Effector CD8-positive, alpha-beta T cell (primary cell): ENCODE results near the gene TUNAR.

ENCODE experiments used
- DNase-seq: peaks from one replicate; lab custom pipeline; 2025; lab: John Stamatoyannopoulos, UW
- total RNA-seq, 4 experiments: gene quantifications; one replicate each; lab custom pipeline; 2026; lab: John Stamatoyannopoulos, UW

Gene TUNAR
- total RNA-seq, result 0 reads per million in 4 experiments

DNA sequence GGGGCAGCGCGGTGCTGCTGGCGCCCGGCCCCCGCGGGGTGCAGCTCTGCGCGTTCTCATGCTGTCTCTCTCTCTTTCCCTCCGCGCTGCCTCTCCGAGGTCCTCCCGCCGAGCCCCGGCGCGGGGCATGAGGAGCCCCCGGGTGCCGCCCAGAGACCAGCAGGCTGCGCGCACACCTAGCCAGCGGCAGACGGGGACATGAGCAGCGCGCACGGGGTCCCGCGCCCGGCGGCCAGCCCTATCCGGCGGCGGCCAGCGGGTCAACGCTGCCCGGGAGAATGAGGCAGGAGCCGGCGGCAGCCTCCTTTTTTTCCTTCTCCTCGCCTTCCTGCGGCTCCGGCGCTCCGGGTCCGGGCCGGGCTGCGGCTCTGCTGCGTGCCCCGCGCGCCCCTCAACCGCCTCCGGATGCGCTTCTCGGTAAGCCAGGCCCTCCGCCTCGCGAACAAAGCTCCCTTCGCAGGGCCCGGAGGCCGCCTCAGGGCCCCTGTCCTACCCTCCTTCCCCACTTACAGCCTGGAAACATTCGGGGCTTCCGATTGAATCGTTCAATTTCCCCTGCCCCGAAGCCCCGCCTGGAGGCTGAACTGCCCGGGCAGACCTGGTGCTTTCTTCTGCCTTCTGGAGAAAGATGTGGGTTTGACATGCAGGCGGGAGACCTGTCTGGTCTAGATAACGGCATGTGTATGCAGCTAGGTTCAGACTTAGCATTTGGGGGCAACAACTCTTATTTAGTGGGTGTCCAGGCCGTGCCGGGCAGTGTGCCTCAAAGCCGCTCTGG, at the start of gene TUNAR:
TUNAR (plus strand) TSS at position 72 of the 778 bp plus-strand sequence.
- DNase-seq, result no peak

DNA sequence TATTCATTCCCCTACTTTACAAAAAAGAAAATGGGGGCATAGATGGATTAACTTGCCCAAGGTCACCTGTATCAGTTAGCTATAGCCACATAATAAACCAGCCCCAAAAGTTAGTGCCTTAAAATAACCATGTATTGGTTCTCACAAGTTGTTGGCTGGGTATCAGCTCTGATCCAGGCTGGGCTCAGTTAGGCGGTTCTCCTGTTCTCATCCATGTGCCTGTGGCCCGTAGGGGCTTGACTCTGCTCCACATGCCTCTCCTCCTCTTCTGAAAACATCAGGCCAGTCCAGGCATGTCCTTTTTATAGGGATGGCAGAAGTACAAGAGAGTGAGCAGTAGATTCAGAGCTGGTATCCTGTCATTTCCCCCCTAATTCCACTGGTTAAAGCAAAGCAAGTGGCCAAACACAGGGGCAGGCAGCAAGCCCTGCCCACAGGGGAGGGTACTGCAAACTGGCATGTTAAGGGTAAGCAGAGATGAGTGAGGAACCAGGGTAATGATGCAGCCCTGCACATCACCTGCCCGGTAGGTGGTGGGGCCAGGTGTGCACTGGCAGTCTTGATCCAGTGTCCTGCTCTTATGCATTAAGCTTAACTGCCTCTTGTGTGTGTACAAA, 47.9 kb upstream of the TUNAR start:
- DNase-seq, result no peak

DNA sequence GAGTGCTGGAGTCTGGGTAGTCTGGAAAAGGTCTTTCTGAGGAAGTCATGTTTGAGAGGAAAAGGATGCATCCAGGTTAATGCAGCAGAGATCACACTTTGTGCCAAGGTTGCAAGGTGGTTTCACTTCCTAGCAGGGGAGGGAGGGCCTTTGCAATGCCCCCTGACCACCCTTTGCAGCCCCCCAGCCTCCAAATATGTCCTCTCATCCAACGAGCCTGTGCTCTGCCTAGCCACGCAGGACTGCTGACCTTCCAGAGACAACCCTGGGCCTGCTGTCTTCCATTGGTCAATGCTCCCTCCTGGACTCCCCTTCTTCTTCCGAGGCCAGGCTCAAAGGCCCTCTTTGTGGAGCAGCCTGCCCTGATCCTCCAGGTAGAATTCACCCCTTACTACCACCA, 47.3 kb upstream of the TUNAR start:
- DNase-seq, result no peak

GRCh38 chr14:95830386-95830785, 46.2 kb upstream of the TUNAR start:
- no peak for DNase-seq

GRCh38 chr14:95831041-95831440, 45.6 kb upstream of the TUNAR start:
- no peak for DNase-seq

GRCh38 chr14:95831468-95831867, 45.2 kb upstream of the TUNAR start:
- DNase-seq, result no peak

DNA sequence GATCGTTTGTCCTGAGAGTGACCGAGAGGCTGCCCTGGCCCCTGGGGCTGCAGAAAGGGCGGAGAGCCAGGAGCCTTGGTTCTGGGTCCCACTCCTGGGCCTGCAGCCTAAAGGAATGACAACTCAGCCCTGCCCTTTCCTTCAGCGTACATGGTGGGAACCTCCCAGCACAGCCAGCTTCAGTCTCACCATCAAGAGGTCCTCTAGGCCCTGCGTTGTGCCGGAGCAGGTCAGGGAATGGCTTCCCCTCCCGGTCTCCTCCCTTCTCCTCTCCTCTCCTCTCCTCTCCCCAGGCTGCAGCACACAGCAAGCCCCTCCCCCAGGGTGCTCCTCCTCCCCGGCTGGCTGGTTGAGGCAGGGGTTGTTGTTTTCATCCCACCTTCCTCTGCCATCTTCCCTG, 44.6 kb upstream of the TUNAR start:
- DNase-seq, result no peak

DNA sequence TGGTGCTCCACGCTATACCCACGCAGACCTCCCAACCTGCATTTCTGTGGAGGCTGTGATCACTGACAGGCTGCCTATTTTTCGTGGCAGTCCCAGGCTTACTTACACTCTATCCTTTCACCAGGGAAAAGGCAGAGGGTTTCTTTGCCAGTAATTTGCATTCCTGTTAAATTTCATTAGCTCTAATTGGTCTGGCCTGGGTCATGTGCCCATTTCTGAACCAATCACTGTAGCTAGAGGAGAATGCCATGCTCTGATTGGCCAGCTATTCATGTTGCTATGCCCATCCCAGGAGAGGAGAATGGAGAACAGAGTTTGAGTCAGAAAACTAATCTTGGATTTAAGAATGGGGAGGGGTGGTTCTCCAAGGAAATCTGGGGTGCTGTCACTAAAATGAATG, 43.2 kb upstream of the TUNAR start:
- DNase-seq, result no peak

GRCh38 chr14:95834496-95834895, 42.1 kb upstream of the TUNAR start:
- no peak for DNase-seq

DNA sequence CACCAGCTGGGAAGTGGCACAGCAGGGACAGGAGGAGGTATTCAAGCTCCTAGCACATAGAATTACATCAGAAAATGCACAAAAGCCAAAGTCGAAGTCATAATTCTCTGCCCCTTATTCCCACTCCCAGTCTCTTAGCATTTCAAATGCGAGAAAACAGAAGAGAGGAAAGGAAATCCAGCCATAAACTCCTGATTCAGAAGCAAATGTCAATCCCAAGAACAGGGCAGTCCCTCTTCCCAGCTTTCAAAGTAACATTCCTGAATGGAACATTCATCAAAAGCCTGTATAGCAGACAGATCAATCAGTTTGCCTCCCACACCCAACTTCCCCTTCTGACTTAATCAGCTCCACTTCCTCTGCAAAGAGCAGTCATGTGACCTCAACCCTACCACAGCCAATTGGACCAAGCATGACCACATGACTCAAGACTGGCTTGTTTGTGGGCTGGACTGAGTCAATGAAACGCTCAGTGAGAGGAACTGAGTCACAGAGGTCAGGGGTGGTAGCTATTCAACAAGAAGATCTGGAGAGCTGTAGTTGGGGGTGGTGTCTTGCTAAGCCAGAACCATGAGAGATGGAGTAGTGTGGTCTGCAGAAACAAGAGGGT, 41.4 kb upstream of the TUNAR start:
- no peak for DNase-seq

DNA sequence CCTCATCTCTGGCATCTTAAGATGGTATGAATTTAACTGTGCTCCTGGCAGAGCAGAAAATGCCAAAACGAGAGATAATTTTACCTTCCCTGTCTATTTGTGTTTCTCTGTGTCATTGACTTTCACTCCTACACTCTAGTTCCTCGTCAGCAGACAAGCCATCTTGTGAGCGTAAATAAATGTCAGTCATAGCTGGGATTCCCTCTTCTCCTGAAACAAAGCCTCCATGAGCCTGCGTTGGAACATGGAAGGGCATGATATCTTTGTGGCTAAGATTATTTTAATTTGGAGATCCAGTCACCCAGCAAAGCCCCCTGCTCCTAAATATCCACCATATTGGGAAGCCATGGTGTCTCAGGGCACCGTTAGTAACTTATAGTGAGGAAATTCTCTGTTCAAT, 37.8 kb upstream of the TUNAR start:
- no peak for DNase-seq

- DNase-seq, result no peak
Observed at GRCh38 chr14:95840094-95840700, 36.4 kb upstream of the TUNAR start.

DNA sequence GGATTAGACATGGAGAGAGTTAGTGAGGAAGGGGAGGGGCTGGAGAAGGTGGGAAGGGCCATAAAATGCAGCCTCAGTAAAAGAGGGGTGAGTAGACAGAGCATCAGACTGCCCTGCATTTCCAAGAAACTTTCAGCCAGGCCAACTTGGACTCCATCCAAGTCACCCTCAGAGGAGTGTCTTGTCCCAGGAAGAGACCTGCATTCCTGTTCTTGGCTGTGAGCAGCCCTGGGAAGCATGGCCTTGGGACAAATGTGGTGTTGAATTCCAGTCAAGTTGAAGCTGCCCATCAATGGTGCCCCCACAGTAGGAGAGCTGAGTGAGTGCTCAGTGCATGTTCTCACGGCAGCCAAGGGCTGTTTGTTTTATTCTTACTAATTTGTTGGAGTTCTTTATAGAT, 35.0 kb upstream of the TUNAR start:
- DNase-seq, result no peak

GRCh38 chr14:95849761-95850160, 26.9 kb upstream of the TUNAR start:
- DNase-seq, result no peak

DNA sequence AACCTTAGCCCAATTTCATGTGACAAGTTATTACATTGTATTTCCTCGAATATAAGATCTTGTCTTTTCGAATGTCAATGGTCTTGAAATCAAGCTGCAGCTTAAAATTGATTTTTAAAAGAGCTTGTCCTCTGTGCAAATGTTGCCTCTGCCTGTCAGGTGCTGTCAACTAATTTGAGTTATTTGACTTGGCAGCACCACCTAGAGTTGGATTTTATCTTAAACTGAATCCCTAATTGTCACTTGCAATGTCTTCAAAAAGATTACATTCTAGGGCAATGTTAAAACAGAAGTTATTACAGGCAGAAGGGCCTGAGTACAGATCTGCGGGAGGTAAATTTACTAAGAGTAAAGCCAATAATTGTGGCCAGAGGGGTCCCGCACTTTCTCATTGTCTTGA, 26.2 kb upstream of the TUNAR start:
- no peak for DNase-seq

DNA sequence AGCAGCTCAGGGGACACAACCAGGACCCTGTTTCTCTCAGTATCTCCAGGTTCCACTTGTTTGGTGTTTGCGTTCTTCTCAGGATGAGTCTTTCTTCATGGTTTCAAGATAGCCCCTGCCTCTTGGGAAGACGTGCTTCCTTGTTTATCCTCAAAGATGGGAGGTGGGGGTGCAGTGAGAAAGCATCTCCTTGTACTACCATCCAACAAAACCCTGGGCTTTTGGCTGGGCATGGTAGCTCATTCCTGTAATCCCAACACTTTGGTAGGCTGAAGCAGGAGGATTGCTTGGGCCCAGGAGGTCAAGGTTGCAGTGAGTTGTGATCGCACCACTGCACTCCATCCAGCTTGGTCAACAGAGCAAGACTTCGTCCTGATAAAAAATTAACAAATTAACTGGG, 21.0 kb upstream of the TUNAR start:
- DNase-seq, result no peak

DNA sequence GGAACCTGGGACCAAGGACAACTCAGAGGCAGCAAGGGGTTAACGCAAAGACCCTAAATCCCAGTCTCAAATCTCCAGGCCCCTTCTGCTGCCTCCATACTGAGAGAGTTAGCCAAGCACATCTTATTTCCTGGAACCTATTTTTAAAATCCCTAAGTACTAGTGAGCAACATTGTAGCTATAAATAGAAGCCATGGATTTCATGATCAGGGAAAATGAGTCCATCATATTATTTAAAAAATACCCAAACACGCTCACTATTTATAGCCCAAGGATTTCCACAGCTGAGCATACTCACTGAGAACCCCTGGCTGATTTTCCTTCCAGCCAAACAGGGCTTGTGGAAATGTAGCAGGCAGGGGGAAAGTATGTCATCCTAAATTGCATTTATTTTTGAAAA, 19.4 kb upstream of the TUNAR start:
- DNase-seq, result no peak

GRCh38 chr14:95858893-95859292, 17.7 kb upstream of the TUNAR start:
- no peak for DNase-seq

DNA sequence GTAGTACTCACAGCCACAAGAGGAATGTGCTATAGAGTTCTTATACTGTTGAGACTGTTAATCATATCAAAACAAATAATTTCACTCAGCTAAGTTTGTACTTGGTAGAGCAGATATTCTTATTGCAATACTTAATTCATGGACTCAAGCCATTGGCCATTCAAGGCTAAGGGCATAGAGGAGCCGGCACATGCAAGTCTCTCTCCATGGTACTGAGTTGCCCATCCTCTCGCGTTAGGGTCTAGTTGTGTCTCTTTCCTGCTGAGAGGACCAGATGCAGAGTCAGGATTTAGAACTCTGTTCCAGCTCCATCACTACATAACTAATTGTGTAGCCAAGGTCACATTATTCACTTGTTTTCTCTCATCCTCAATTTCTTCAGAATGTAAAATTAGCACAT, 14.4 kb upstream of the TUNAR start:
- no peak for DNase-seq

DNA sequence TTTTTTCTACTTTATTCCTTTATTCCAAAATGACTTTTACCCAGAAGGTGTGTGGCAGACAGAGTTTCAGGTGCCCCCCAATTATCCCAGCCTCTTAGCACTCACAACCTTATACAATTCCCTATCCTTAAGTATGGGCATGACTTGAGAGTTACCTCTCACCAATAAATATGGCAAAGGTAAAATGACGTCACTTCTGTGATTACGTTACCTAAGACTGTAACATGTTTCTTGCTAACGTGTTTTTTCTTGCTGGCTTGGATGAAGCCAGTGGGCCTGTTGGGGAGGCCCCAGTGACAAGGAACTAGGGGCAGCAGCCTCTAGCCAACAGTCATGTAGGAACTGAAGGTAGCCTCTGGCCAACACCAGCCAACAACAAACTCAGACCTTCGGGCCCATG, 13.3 kb upstream of the TUNAR start:
- DNase-seq, result no peak

DNA sequence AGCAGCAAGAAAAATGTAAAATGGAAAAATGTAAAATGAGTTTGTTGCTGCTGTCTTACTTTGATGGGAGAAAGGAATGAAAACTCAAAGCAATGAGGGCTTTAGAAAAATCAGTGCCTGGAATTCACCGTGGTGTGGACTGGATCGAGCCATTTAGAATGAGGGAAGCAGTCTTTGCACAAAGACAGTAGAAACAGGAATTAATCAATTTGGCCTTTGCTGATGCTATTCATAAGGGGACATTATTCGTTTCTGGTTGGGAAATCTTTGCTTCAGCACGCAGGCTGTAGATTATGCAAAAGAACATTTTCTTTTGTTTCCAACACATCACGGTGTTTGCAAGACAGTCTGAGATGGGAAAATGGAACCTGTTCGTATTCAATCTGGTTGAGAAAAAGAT, 6.9 kb upstream of the TUNAR start:
- DNase-seq, result no peak

DNA sequence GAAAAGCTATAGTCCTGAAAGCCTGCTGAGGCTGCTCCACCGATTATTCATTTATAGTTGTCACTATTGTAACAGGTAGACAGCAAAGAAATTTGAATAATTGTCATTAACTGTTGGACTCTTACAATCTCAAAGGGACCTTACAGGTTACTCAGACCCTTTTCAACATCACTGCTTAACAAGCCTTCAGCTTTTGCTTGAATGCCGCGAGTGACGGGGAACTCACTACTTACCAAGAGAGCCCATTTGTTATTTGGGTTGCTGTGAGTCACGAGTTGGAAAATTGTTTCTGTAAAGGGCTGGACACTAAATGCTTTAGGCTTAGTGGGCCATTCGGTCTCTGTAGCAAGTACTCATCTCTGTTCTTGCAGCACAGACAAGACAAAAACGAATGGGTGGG, 5.9 kb upstream of the TUNAR start:
- DNase-seq, result no peak

- no peak for DNase-seq
Observed at GRCh38 chr14:95871531-95871930, 5.1 kb upstream of the TUNAR start.
